Muscle layer of colon (tissue), 2 donors: Measurements from ENCODE around the gene PTGDR2.

Experiments
- H3K27ac ChIP-seq: one replicate; pipeline ENCODE4 v1.7.0; 2013; ENCODE audit warnings: low read depth, mild to moderate bottlenecking, low read length, moderate library complexity
- H3K27me3 ChIP-seq, 2 donors: one replicate each; pipeline ENCODE4 v1.7.0; 2013; ENCODE audit warnings: low read length in 2 of 2, mild to moderate bottlenecking in 2 of 2; ENCODE audit not compliant: insufficient read depth in 2 of 2, control insufficient read depth in 1 of 2
- H3K36me3 ChIP-seq: one replicate; pipeline ENCODE4 v1.7.0; 2013; ENCODE audit warnings: mild to moderate bottlenecking, low read length; ENCODE audit not compliant: insufficient read depth
- H3K4me1 ChIP-seq: one replicate; pipeline ENCODE4 v1.7.0; 2013; ENCODE audit warnings: mild to moderate bottlenecking, low read length; ENCODE audit not compliant: insufficient read depth
- H3K4me3 ChIP-seq, 2 donors: one replicate each; pipeline ENCODE4 v1.7.0; 2013; ENCODE audit warnings: low read length in 2 of 2, low read depth in 1 of 2, mild to moderate bottlenecking in 1 of 2, moderate library complexity in 1 of 2
- H3K9ac ChIP-seq: one replicate; pipeline ENCODE4 v1.7.0; 2013; ENCODE audit warnings: low read length
- H3K9me3 ChIP-seq: one replicate; pipeline ENCODE4 v1.7.0; 2013; ENCODE audit warnings: mild to moderate bottlenecking, low read length
- donor health status: abdominal sarcoma.
- donor health status: Adenocarcinoma of cecum.

The PTGDR2 gene

GRCh38 chr11:60844045-60844869 lies 11.5 kb downstream of the PTGDR2 start:
- Histone ChIP-seq H3K27me3 (no peaks in the 10 kb centered on the region), H3K36me3 (peaks cover 6% of the 10 kb centered on the region), H3K9me3 (no peaks in the 10 kb centered on the region), H3K4me3 (peak overlapping the region in 1 of 2 donors; percentile 92), H3K9ac (no peak overlapping the region), H3K4me1 (peaks cover 31% of the 10 kb centered on the region), H3K27ac (no peak overlapping the region)

DNA sequence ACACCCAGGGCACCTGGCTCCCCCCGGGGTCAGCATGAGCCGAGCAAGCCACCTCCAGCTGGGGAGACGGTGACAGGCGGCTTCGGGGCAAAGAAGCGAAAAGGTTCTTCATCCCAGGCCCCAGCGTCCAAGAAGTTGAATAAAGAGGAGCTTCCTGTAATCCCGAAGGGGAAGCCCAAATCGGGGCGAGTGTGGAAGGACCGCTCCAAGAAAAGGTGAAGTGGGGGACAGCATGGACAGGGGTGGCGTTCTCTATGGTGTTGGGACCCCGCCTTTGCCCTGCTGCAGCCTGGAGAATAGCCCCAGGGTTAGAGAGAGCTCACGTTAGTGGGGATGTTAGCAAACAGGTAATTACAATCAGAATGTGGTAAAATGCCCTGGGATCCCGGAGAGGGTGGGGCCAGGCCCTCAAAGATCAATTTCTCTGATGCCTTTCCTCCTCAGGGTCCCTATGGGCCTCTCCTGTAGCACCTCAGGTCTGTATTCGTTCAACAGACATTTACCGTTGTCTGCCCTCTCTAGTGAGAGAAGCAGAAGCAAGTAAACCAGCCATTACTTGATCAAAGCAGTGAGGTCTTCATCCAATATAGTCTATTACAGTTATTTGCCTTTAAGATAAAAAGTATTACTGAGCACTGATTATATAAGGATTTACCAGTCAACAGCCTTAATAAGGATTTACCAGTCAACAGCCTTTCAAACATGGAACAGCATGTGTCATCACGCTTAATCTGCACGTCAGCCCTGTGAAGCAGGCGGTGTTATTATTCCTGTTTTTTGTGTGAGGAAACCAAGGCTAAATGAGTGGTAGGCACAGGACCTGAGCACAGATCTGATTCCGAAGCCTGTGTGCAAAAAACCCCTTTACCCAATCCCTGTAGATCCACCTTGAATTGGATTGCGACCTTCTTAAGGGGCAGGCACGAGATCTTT lies 12.8 kb downstream of the PTGDR2 start:
- peaks cover 31% of the 10 kb centered on the region for H3K4me1 ChIP-seq
- peak overlapping the region; percentile 35 to 92 for H3K4me3 ChIP-seq
- H3K9me3 ChIP-seq: no peaks in the 10 kb centered on the region
- peak overlapping the region; percentile 53 for H3K27ac ChIP-seq
- peak overlapping the region; percentile 78 for H3K9ac ChIP-seq
- H3K36me3 ChIP-seq: no peaks in the 10 kb centered on the region
- H3K27me3 ChIP-seq: no peaks in the 10 kb centered on the region

DNA sequence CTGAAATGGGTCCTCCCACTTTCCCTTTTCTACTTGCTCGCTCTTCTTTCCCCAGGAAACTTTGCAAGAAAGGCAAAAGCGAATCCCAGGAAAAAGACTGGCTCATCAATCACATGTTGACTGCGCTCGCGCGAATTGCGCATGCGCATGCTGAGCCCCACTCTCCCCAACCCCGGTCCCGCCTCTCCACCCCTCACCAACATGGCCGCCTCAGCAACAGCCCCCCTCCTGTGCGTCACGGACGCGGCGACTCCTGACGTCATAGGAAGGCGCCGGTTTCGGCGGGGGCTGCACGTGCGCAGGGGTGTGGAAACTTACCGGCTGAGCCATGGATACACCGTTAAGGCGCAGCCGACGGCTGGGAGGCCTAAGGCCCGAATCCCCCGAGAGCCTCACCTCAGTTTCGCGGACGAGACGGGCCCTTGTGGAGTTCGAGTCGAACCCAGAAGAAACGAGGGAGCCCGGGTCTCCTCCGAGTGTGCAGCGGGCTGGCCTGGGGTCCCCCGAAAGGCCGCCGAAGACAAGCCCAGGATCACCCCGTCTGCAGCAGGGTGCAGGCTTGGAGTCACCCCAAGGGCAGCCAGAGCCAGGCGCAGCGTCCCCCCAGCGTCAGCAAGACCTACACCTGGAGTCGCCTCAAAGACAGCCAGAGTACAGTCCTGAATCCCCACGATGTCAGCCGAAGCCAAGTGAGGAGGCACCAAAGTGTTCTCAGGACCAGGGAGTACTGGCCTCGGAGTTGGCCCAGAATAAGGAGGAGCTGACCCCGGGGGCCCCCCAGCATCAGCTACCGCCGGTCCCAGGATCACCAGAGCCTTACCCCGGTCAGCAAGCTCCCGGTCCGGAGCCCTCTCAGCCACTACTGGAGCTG lies 13.7 kb downstream of the PTGDR2 start, which contains the start of gene CCDC86:
Gene CCDC86 (plus strand): TSS at position 317 of the 871 bp plus-strand sequence. CDS start 12 bp downstream, at position 329.
- Histone ChIP-seq H3K9me3 (no peaks in the 10 kb centered on the region), H3K27me3 (no peaks in the 10 kb centered on the region), H3K9ac (peak within 1 kb of the TSS; percentile 78), H3K36me3 (no peaks in the 10 kb centered on the region), H3K4me3 (peak within 1 kb of the TSS; percentile 35 to 92), H3K27ac (peak within 1 kb of the TSS; percentile 60), H3K4me1 (peaks cover 31% of the 10 kb centered on the region)

- no peak overlapping the region for H3K9ac ChIP-seq
- H3K9me3 ChIP-seq: no peaks in the 10 kb centered on the region
- no peaks in the 10 kb centered on the region for H3K27me3 ChIP-seq
- H3K27ac ChIP-seq: peak overlapping the region; percentile 60
- peak overlapping the region in 1 of 2 donors; percentile 92 for H3K4me3 ChIP-seq
- H3K4me1 ChIP-seq: peaks cover 31% of the 10 kb centered on the region
- no peaks in the 10 kb centered on the region for H3K36me3 ChIP-seq
Observed at GRCh38 chr11:60840470-60841430, 15.0 kb downstream of the PTGDR2 start.

DNA sequence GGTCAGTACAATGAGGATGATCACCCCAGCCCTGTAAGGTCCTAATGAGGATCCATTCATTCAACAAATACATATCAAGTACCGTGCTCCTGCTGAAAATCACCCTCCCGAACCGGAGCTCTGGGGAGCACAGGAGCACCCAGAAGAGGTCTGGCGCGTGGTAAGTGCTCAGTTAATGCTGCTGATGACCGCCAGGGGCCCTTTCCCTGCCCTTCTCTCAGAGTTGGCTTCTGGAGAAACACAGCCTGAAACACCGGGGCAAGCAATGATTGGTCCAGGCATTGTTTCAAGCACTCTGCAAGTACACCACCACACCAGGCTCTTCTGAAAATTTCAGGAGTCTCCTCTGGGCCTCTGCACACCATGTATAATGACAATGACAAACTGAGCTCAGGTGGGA lies 17.6 kb downstream of the PTGDR2 start:
- Histone ChIP-seq H3K36me3 (no peaks in the 10 kb centered on the region), H3K27me3 (no peaks in the 10 kb centered on the region), H3K27ac (no peak overlapping the region), H3K4me3 (no peak overlapping the region), H3K9ac (no peak overlapping the region), H3K4me1 (peaks cover 17% of the 10 kb centered on the region), H3K9me3 (no peaks in the 10 kb centered on the region)

DNA sequence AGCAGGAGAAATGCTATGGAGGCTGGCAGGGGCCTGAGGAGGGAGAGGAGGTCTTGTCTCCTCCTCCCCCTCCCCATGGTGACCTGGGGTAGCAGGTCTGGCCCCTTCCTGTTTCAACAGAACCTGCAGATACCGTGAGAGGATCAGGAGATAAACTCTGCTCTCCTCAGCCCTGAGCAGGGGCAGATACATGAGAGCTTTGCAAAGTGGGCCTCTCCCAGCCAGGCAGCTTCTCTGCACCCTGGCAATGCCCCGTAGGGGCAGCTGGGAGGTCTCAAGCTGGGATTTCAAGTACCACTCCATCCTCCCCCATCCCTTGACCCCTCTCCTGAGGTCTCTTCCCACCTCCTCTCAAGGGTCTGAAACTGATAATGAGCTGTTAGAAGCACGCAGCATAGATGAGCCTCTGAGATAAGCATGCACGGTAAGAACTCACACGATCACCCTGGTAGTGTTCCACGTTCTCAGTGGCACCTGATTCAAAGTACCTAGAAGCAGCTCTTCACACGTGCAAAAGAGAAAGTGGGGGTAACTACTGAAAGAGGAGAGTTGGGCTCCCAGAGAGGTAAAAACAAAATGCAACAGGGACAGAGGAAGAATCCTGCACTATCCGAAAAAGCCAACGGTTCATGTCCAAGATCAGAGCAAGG lies 18.8 kb downstream of the PTGDR2 start:
- H3K36me3 ChIP-seq: no peaks in the 10 kb centered on the region
- no peaks in the 10 kb centered on the region for H3K9me3 ChIP-seq
- H3K4me3 ChIP-seq: no peak overlapping the region
- no peak overlapping the region for H3K27ac ChIP-seq
- H3K9ac ChIP-seq: no peak overlapping the region
- no peaks in the 10 kb centered on the region for H3K27me3 ChIP-seq
- H3K4me1 ChIP-seq: peaks cover 10% of the 10 kb centered on the region

DNA sequence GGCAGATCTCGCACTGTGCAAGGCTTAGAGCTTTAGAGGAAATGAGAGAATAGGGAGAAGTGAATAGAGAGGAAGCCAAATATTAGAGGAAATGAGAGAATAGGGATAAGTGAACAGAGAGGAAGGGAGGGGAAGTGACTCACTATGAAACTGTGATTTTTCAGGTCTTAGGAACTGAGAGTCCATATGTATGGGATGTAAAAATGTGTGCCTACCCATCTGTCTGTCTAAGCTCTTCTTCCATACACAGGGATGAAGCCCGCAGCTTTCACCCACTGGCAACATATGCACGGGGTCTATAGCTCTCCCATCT lies 20.3 kb downstream of the PTGDR2 start:
- Histone ChIP-seq H3K4me3 (no peak overlapping the region), H3K27me3 (no peaks in the 10 kb centered on the region), H3K4me1 (no peaks in the 10 kb centered on the region), H3K36me3 (no peaks in the 10 kb centered on the region), H3K27ac (no peak overlapping the region), H3K9ac (no peak overlapping the region), H3K9me3 (no peaks in the 10 kb centered on the region)

- Histone ChIP-seq H3K27ac (no peak overlapping the region), H3K27me3 (no peaks in the 10 kb centered on the region), H3K4me3 (no peak overlapping the region), H3K4me1 (no peaks in the 10 kb centered on the region), H3K9me3 (no peaks in the 10 kb centered on the region), H3K36me3 (no peaks in the 10 kb centered on the region), H3K9ac (no peak overlapping the region)
Observed at GRCh38 chr11:60834742-60835533, 20.8 kb downstream of the PTGDR2 start.

- H3K4me1 ChIP-seq: no peaks in the 10 kb centered on the region
- no peaks in the 10 kb centered on the region for H3K36me3 ChIP-seq
- H3K4me3 ChIP-seq: no peak overlapping the region
- no peak overlapping the region for H3K9ac ChIP-seq
- H3K9me3 ChIP-seq: no peaks in the 10 kb centered on the region
- no peak overlapping the region for H3K27ac ChIP-seq
- no peaks in the 10 kb centered on the region for H3K27me3 ChIP-seq
Observed at GRCh38 chr11:60831501-60832079, 24.2 kb downstream of the PTGDR2 start.
